Smooth muscle cell (in vitro differentiated cells): Measurements from ENCODE around the gene ANKS1A. TPM values are rescaled to one million over a fixed set of nuclear protein-coding genes. Genes with fewer than 3 reads are reported as not detected.

Experiments
- DNase-seq: peaks from one replicate; lab custom pipeline; 2025; ENCODE audit not compliant: unreplicated experiment; lab: John Stamatoyannopoulos, UW
- H2AFZ ChIP-seq: fragments of 200-600 bp; sonication (generic); 2 replicates; pipeline ENCODE4 v1.6.0; 2016; ENCODE audit warnings: antibody characterized with exemption, low read depth, mild to moderate bottlenecking
- H3F3A ChIP-seq: fragments of 200-600 bp; sonication (generic); 2 replicates; pipeline ENCODE4 v1.6.0; 2017; ENCODE audit warnings: antibody characterized with exemption, low read depth
- H3K27ac ChIP-seq: fragments of 200-600 bp; sonication (generic); 2 replicates; pipeline ENCODE4 v1.5.1; 2016; ENCODE audit warnings: low read depth, mild to moderate bottlenecking
- H3K27me3 ChIP-seq: fragments of 200-600 bp; sonication (generic); 2 replicates; pipeline ENCODE4 v1.6.1; 2016; ENCODE audit warnings: low read depth, mild to moderate bottlenecking
- H3K36me3 ChIP-seq: fragments of 200-600 bp; sonication (generic); 2 replicates; pipeline ENCODE4 v1.5.1; 2016; ENCODE audit warnings: low read depth
- H3K4me1 ChIP-seq: fragments of 200-600 bp; sonication (generic); 2 replicates; pipeline ENCODE4 v1.5.1; 2016; ENCODE audit warnings: low read depth
- H3K4me2 ChIP-seq: fragments of 200-600 bp; sonication (generic); 2 replicates; pipeline ENCODE4 v1.6.0; 2016; ENCODE audit warnings: mild to moderate bottlenecking
- H3K4me3 ChIP-seq: fragments of 200-600 bp; sonication (generic); 2 replicates; pipeline ENCODE4 v1.5.1; 2016; ENCODE audit warnings: mild to moderate bottlenecking
- H3K79me2 ChIP-seq: fragments of 200-600 bp; sonication (generic); 2 replicates; pipeline ENCODE4 v1.6.0; 2016; ENCODE audit warnings: low read depth, mild to moderate bottlenecking
- H3K9ac ChIP-seq: fragments of 200-600 bp; sonication (generic); 2 replicates; pipeline ENCODE4 v1.6.0; 2016; ENCODE audit warnings: low read depth
- H3K9me3 ChIP-seq: fragments of 200-600 bp; sonication (generic); replicated peaks from 2 replicates; pipeline ENCODE4 v1.5.1; 2016; ENCODE audit warnings: low read depth
- H4K20me1 ChIP-seq: fragments of 200-600 bp; sonication (generic); 2 replicates; pipeline ENCODE4 v1.6.0; 2016; ENCODE audit warnings: low read depth
- CTCF ChIP-seq: fragments of 200-600 bp; sonication (generic); IDR thresholded peaks from 2 replicates; pipeline ENCODE4 v1.5.1; 2017; ENCODE audit warnings: borderline replicate concordance, mild to moderate bottlenecking, antibody characterized with exemption; ENCODE audit not compliant: insufficient read depth, poor library complexity, severe bottlenecking
- WGBS: methylation state at CpG from one replicate; pipeline ENCODE4 v1.1.7; 2016; ENCODE audit warnings: low lambda C conversion rate; 5-methylcytosine and 5-hydroxymethylcytosine counted together
- polyA plus RNA-seq: library from polyadenylated mRNA; unstranded; fragments of >200 nt; fragmentation: Nextera tagmentation; extraction: Ambion mirVana; gene quantifications from 2 replicates; pipeline ENCODE4 v1.2.1, GENCODE V29; 2016
- total RNA-seq: library from RNA; depleted of rRNA; stranded (reverse); fragments of >200 nt; gene quantifications from 2 replicates; pipeline ENCODE4 v1.2.3, GENCODE V29; 2014

ANKS1A gene
- total and polyA plus RNA-seq, 2 experiments from 2014 or later, result 28.9 to 39.2 TPM

- TF ChIP-seq CTCF, result no peak
- no peak overlapping the region for H3K9ac ChIP-seq
- no peaks in the 10 kb centered on the region for H3K9me3 ChIP-seq
- H4K20me1 ChIP-seq, result peaks cover 91% of the 10 kb centered on the region
- H3K27me3 ChIP-seq, result no peaks in the 10 kb centered on the region
- no peak overlapping the region for H3K27ac ChIP-seq
- WGBS, result 98% methylated on average over 2 of the region's 2 CpGs
- no peak overlapping the region for H2AFZ ChIP-seq
- H3K4me1 ChIP-seq, result peaks cover 7% of the 10 kb centered on the region
- no peak overlapping the region for H3K4me2 ChIP-seq
- no peaks in the 10 kb centered on the region for H3K36me3 ChIP-seq
- H3K4me3 ChIP-seq, result no peak overlapping the region
- H3K79me2 ChIP-seq, result peaks cover 42% of the 10 kb centered on the region
- H3F3A ChIP-seq, result no peaks in the 10 kb centered on the region
- no peak for DNase-seq
Measured at GRCh38 chr6:34906826-34907225, 17.8 kb downstream of the ANKS1A start.

- no peak for TF ChIP-seq CTCF
Measured at GRCh38 chr6:34908194-34908593, 19.1 kb downstream of the ANKS1A start.

GRCh38 chr6:34909320-34909883 lies 20.3 kb downstream of the ANKS1A start:
- Histone ChIP-seq H2AFZ (no peak overlapping the region), H3K9me3 (no peaks in the 10 kb centered on the region), H3K27me3 (no peaks in the 10 kb centered on the region), H4K20me1 (peaks cover 96% of the 10 kb centered on the region), H3F3A (no peaks in the 10 kb centered on the region), H3K79me2 (peaks cover 43% of the 10 kb centered on the region), H3K36me3 (no peaks in the 10 kb centered on the region), H3K27ac (no peak overlapping the region), H3K9ac (no peak overlapping the region), H3K4me1 (peaks cover 7% of the 10 kb centered on the region), H3K4me2 (no peak overlapping the region), H3K4me3 (no peak overlapping the region)
- WGBS, result 69% methylated on average over 6 of the region's 6 CpGs
- TF ChIP-seq CTCF, result no peak
- no peak for DNase-seq

More at GRCh38 chr6:34908194-34908593, 19.1 kb downstream of the ANKS1A start:
- H3K27me3 ChIP-seq, result no peaks in the 10 kb centered on the region
- H3K4me1 ChIP-seq, result peaks cover 7% of the 10 kb centered on the region
- no peaks in the 10 kb centered on the region for H3K9me3 ChIP-seq
- no peak overlapping the region for H3K4me3 ChIP-seq
- 87% methylated on average over 3 of the region's 3 CpGs for WGBS
- H3F3A ChIP-seq, result no peaks in the 10 kb centered on the region
- H4K20me1 ChIP-seq, result peaks cover 91% of the 10 kb centered on the region
- H2AFZ ChIP-seq, result no peak overlapping the region
- no peak overlapping the region for H3K9ac ChIP-seq
- no peak overlapping the region for H3K27ac ChIP-seq
- no peaks in the 10 kb centered on the region for H3K36me3 ChIP-seq
- H3K79me2 ChIP-seq, result peaks cover 38% of the 10 kb centered on the region
- no peak overlapping the region for H3K4me2 ChIP-seq
- DNase-seq, result no peak

- Histone ChIP-seq H3K36me3 (no peaks in the 10 kb centered on the region), H3K27ac (no peak overlapping the region), H3K4me2 (no peak overlapping the region), H3K27me3 (no peaks in the 10 kb centered on the region), H2AFZ (no peak overlapping the region), H3K4me1 (peaks cover 10% of the 10 kb centered on the region), H3K4me3 (no peak overlapping the region), H3K9ac (no peak overlapping the region), H3K9me3 (no peaks in the 10 kb centered on the region), H3K79me2 (peaks cover 47% of the 10 kb centered on the region), H3F3A (no peaks in the 10 kb centered on the region), H4K20me1 (peaks cover 99% of the 10 kb centered on the region)
- TF ChIP-seq CTCF, result no peak
- WGBS, result 96% methylated on average over 5 of the region's 5 CpGs
- DNase-seq, result no peak
Measured at GRCh38 chr6:34911822-34912221, 22.8 kb downstream of the ANKS1A start.
